Measurements from ENCODE around the gene HIPK2. TPM values are rescaled to one million over a fixed set of nuclear protein-coding genes. Genes with fewer than 3 reads are reported as not detected.

HIPK2 gene
- total and polyA plus RNA-seq, 2 donors (not counting 3 experiments of a cell fraction or from before 2014, with no cell fraction given) = 9.0 to 43.8 TPM

DNA sequence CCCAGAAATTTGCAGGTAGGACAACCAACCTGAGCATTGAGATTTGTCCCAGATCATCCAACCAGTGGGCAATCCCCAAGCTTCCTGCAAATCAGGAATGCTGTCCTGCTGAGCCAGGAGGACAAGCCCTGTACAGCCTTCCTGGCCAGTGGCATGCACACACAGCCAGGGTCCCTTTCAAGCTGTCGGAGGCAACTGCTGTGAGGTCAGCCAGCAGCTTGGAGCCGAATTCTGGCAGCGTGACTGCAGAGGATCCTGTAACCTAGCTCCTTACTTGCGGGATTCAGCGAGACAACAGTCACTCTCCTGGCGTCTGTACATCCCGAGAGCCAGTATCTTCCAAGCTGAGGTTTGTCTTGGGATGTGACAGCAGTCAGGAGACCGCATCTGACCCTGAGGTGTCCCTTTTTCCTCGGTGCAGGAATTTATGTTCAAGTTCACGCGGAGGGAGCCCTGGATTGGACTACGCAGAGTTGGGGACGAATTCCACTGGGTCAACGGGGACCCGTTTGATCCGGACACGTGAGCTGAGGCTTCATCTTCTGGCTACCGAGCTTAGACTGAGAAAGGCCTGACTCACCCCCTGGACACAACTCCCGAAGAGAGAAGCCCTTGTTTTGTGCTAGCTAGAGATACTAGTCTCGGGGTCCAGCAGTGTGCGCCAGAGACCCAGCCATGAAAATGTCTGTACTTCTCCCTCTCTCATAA, 236.0 kb downstream of the HIPK2 start:
- peaks cover 3% of the 10 kb centered on the region for H3K4me1 ChIP-seq (ENCODE audit: control insufficient read depth, extremely low read depth, insufficient read depth, low read length)
- H3K4me2 ChIP-seq (ENCODE audit: insufficient read depth, low read length) = no peak overlapping the region
- ChIA-PET CTCF (interaction anchor here (1.1 kb wide), 1 partner anchor 107 kb away, joined by 4 read pairs; no protein-coding TSS in a partner anchor), POLR2A (no interaction called here)
- H3K9ac ChIP-seq (replicated peaks; ENCODE audit: extremely low read depth, insufficient read depth, low read length) = no peak overlapping the region
- H3K4me3 ChIP-seq (replicated peaks in 1 of 3; ENCODE audit: insufficient read depth in 1 of 3, low read depth in 1 of 3, low read length in 3 of 3) = no peak overlapping the region
- FAIRE-seq (no peak), DNase-seq (ENCODE audit: low read depth, low spot score) (no peak)
- dilution Hi-C loops (cut with MboI; ENCODE audit: extremely low pct_ligation_motif_present, low sequenced_read_pairs) (no loop called here), intact Hi-C loops (cut with micrococcal nuclease) (no loop called here)
- no peaks in the 10 kb centered on the region for H3K79me2 ChIP-seq (ENCODE audit: control insufficient read depth, insufficient read depth, low read length)
- H4K20me1 ChIP-seq (replicated peaks; ENCODE audit: control insufficient read depth, extremely low read depth, insufficient read depth, low read length) = no peaks in the 10 kb centered on the region
- no peaks in the 10 kb centered on the region for H3K9me1 ChIP-seq (replicated peaks; ENCODE audit: control insufficient read depth, extremely low read depth, insufficient read depth, low read length)
- no peak overlapping the region for H3K27ac ChIP-seq (ENCODE audit: insufficient read depth, low read depth, low read length)
- H3K27me3 ChIP-seq (ENCODE audit: control insufficient read depth in 2 of 2, insufficient read depth in 2 of 2, low read length in 2 of 2) = no peaks in the 10 kb centered on the region
- no peak overlapping the region for H2AFZ ChIP-seq (ENCODE audit: low read depth, low read length)
- no peaks in the 10 kb centered on the region for H3K36me3 ChIP-seq (ENCODE audit: control insufficient read depth in 2 of 2, extremely low read depth in 1 of 2, insufficient read depth in 2 of 2, low read length in 2 of 2)
- no TSS peak for BruUV-seq (replicated peaks)
- TF ChIP-seq EZH2 (IDR thresholded peaks at IDR 0.05; ENCODE audit: borderline replicate concordance, low read depth, low read length, severe bottlenecking) (no peak), MAX (IDR thresholded peaks at IDR 0.05; ENCODE audit: insufficient read depth, insufficient read length) (no peak)
- TF ChIP-seq, protein P1, sequence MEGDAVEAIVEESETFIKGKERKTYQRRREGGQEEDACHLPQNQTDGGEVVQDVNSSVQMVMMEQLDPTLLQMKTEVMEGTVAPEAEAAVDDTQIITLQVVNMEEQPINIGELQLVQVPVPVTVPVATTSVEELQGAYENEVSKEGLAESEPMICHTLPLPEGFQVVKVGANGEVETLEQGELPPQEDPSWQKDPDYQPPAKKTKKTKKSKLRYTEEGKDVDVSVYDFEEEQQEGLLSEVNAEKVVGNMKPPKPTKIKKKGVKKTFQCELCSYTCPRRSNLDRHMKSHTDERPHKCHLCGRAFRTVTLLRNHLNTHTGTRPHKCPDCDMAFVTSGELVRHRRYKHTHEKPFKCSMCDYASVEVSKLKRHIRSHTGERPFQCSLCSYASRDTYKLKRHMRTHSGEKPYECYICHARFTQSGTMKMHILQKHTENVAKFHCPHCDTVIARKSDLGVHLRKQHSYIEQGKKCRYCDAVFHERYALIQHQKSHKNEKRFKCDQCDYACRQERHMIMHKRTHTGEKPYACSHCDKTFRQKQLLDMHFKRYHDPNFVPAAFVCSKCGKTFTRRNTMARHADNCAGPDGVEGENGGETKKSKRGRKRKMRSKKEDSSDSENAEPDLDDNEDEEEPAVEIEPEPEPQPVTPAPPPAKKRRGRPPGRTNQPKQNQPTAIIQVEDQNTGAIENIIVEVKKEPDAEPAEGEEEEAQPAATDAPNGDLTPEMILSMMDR (IDR thresholded peaks at IDR 0.05; ENCODE audit: extremely low read depth in 1 of 2, insufficient read depth in 1 of 2, low read depth in 1 of 2, low read length in 2 of 2) = no peak
- H3K9me3 ChIP-seq (replicated peaks; ENCODE audit: control insufficient read depth, insufficient read depth, low read length) = no peaks in the 10 kb centered on the region

DNA sequence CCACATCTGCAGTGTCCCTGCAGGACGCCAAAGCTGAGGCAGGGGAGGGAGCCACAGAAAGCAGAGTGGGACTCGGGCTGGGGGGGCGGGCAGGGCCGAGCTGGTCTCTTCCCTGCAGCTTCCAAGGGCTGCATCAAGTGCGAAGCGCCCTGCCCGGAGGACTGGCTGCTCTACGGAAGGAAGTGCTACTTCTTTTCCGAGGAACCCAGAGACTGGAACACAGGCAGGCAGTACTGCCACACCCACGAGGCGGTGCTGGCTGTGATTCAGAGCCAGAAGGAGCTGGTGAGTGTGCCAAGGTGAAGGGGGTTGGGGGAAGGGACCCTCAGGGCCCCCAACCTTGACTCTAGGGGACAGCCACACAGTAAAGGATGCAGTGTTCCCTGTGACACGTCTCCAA, 237.6 kb downstream of the HIPK2 start:
- no peak for DNase-seq (ENCODE audit: low read depth, low spot score)
- Histone ChIP-seq H3K9me1 (replicated peaks; ENCODE audit: control insufficient read depth, extremely low read depth, insufficient read depth, low read length) (no peaks in the 10 kb centered on the region), H3K9ac (replicated peaks; ENCODE audit: extremely low read depth, insufficient read depth, low read length) (no peak overlapping the region), H3K27me3 (ENCODE audit: control insufficient read depth in 2 of 2, insufficient read depth in 2 of 2, low read length in 2 of 2) (no peaks in the 10 kb centered on the region), H3K79me2 (ENCODE audit: control insufficient read depth, insufficient read depth, low read length) (no peaks in the 10 kb centered on the region), H3K36me3 (ENCODE audit: control insufficient read depth in 2 of 2, extremely low read depth in 1 of 2, insufficient read depth in 2 of 2, low read length in 2 of 2) (no peaks in the 10 kb centered on the region), H2AFZ (ENCODE audit: low read depth, low read length) (no peak overlapping the region), H3K9me3 (replicated peaks; ENCODE audit: control insufficient read depth, insufficient read depth, low read length) (no peaks in the 10 kb centered on the region), H3K4me1 (ENCODE audit: control insufficient read depth, extremely low read depth, insufficient read depth, low read length) (peaks cover 3% of the 10 kb centered on the region), H3K27ac (ENCODE audit: insufficient read depth, low read depth, low read length) (no peak overlapping the region), H4K20me1 (replicated peaks; ENCODE audit: control insufficient read depth, extremely low read depth, insufficient read depth, low read length) (no peaks in the 10 kb centered on the region), H3K4me3 (replicated peaks in 1 of 3; ENCODE audit: insufficient read depth in 1 of 3, low read depth in 1 of 3, low read length in 3 of 3) (no peak overlapping the region), H3K4me2 (ENCODE audit: insufficient read depth, low read length) (no peak overlapping the region)
- TF ChIP-seq GATA2 (IDR thresholded peaks at IDR 0.05; ENCODE audit: insufficient read depth, insufficient read length, low read depth, low read length) (no peak), JUN (IDR thresholded peaks at IDR 0.05; ENCODE audit: borderline replicate concordance, insufficient read depth, insufficient read length, low read depth) (no peak), MYC (IDR thresholded peaks at IDR 0.05; ENCODE audit: low read depth, low read length) (no peak)
- ChIA-PET POLR2A (no interaction called here), CTCF (no interaction called here)
- intact Hi-C loops (cut with micrococcal nuclease) (no loop called here), dilution Hi-C loops (cut with MboI; ENCODE audit: extremely low pct_ligation_motif_present, low sequenced_read_pairs) (no loop called here)
- no peak for FAIRE-seq
- BruUV-seq (replicated peaks) = no TSS peak

Data from endothelial cell of umbilical vein (primary cell).